ENCODE measurements around the gene RBAK. TPM values are rescaled to one million over a fixed set of nuclear protein-coding genes. Genes with fewer than 3 reads are reported as not detected.
"Not testable (repeated sequence)": the region's sequence is repeated elsewhere in the genome, so short reads cannot be mapped to it uniquely, and the experiment has no call there.

The RBAK gene
- total RNA-seq, 1 experiment from 2014 or later = 16.2 TPM

DNA sequence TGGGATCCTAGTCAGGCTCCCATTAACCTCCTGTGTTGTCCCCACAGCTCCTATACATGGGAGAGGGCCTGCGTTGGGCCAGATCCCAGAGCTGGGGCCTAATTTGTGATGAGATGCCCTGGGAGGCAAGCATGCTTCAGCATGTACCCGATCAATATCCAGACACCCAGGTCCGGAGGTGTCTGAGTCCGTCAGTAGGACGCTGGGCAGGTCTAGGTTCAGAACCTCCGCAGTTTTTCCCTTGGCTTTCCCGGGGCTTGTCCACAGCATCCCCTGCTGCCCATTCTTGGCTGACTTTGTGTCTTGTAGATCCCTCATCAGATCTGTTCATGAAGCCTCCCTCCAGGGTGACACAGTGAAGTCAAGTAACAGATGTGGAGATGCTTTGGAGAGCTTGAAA, 32.7 kb upstream of the RBAK start:
- no peak for ATAC-seq
- ChIA-PET CTCF (no interaction called here), POLR2A (no interaction called here)

DNA sequence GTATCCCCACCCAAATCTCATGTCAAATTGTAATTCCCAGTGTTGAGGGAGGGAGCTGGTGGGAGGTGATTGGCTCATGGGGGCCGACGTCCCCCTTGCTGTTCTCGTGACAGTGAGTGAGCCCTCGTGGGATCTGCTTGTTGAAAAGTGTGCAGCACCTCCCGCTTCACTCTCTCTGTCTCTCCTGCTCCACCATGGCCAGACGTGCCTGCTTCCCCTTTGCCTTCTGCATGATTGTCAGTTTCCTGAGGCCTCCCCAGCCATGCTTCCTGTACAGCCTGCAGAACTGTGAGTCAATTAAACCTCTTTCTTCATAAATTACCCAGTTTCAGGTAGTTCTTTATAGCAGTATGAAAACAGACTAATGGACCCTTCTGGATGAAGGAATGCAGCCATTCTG, 29.7 kb upstream of the RBAK start:
- BruUV-seq (replicated peaks); ATAC-seq; POLR2A ChIA-PET; H4K20me1 ChIP-seq (ENCODE audit: insufficient read depth); intact Hi-C loops (cut with micrococcal nuclease); H3K27me3 ChIP-seq (ENCODE audit: insufficient read depth, low read length); H3K4me3 ChIP-seq (replicated peaks in 1 of 2; ENCODE audit: low read depth in 1 of 2, low read length in 2 of 2); CTCF ChIA-PET; H3K79me2 ChIP-seq (ENCODE audit: insufficient read depth, low read length); H3K27ac ChIP-seq (ENCODE audit: low read depth, low read length); H3K9me3 ChIP-seq (ENCODE audit: control insufficient read depth in 1 of 2, insufficient read depth in 1 of 2, low read depth in 1 of 2, low read length in 2 of 2); H3K9ac ChIP-seq (ENCODE audit: low read length); H2AFZ ChIP-seq (ENCODE audit: low read depth, low read length, poor library complexity, severe bottlenecking); H3K36me3 ChIP-seq (ENCODE audit: control insufficient read depth in 1 of 2, insufficient read depth in 2 of 2, low read length in 2 of 2); RAD21 ChIA-PET (ENCODE audit: low non-redundant PET in 1 of 2, low total read pairs in 2 of 2, uncharacterized antibody in 2 of 2, unreplicated experiment in 2 of 2); H3K4me2 ChIP-seq (ENCODE audit: low read length); H3K9me2 ChIP-seq (ENCODE audit: insufficient read depth); H3K4me1 ChIP-seq (ENCODE audit: control insufficient read depth in 1 of 2, insufficient read depth in 2 of 2, low read length in 2 of 2); DNase-seq (ENCODE audit: low read depth, low spot score): not testable (repeated sequence)

More for the DNA sequence above, 32.7 kb upstream of the RBAK start:
- no peak for TF ChIP-seq ZFX (IDR thresholded peaks at IDR 0.05)
- no peak for DNase-seq (ENCODE audit: low read depth, low spot score)
- Histone ChIP-seq H3K9me3 (ENCODE audit: control insufficient read depth in 1 of 2, insufficient read depth in 1 of 2, low read depth in 1 of 2, low read length in 2 of 2) (no peaks in the 10 kb centered on the region), H3K79me2 (ENCODE audit: insufficient read depth, low read length) (no peaks in the 10 kb centered on the region), H3K4me3 (replicated peaks in 1 of 2; ENCODE audit: low read depth in 1 of 2, low read length in 2 of 2) (no peak overlapping the region), H3K4me1 (ENCODE audit: control insufficient read depth in 1 of 2, insufficient read depth in 2 of 2, low read length in 2 of 2) (no peaks in the 10 kb centered on the region), H2AFZ (ENCODE audit: low read depth, low read length, poor library complexity, severe bottlenecking) (no peak overlapping the region), H4K20me1 (ENCODE audit: insufficient read depth) (no peaks in the 10 kb centered on the region), H3K9me2 (ENCODE audit: insufficient read depth) (no peaks in the 10 kb centered on the region), H3K27ac (ENCODE audit: low read depth, low read length) (no peak overlapping the region), H3K27me3 (ENCODE audit: insufficient read depth, low read length) (no peaks in the 10 kb centered on the region), H3K9ac (ENCODE audit: low read length) (no peak overlapping the region), H3K36me3 (ENCODE audit: control insufficient read depth in 1 of 2, insufficient read depth in 2 of 2, low read length in 2 of 2) (no peaks in the 10 kb centered on the region; a peak in 2 of 4 replicates), H3K4me2 (ENCODE audit: low read length) (no peak overlapping the region)
- BruUV-seq (replicated peaks) = no TSS peak
- RAD21 ChIA-PET (ENCODE audit: low non-redundant PET in 1 of 2, low total read pairs in 2 of 2, uncharacterized antibody in 2 of 2, unreplicated experiment in 2 of 2) = no interaction called here
- intact Hi-C loops (cut with micrococcal nuclease) = no loop called here

DNA sequence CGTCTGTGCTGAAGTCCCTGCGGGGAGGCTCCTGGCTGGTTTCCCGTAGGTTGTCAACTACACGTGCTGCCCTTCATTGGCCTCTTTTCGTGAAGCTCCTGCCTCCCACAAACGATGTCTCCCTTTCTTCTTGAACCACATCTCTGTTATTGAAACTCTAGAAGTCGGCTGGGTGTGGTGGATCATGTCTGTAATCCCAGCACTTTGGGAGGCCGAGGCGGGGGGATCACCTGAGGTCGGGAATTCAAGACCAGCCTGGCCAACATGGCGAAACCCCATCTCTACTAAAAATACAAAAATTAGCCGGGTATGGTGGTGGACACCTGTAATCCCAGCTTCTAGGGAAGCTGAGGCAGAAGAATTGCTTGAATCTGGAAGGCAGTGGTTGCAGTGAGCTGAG, 28.0 kb upstream of the RBAK start:
- H3K9ac ChIP-seq (ENCODE audit: low read length); CTCF ChIA-PET; POLR2A ChIA-PET; H3K4me3 ChIP-seq (replicated peaks in 1 of 2; ENCODE audit: low read depth in 1 of 2, low read length in 2 of 2); H4K20me1 ChIP-seq (ENCODE audit: insufficient read depth); H3K27ac ChIP-seq (ENCODE audit: low read depth, low read length); H3K36me3 ChIP-seq (ENCODE audit: control insufficient read depth in 1 of 2, insufficient read depth in 2 of 2, low read length in 2 of 2); H3K9me3 ChIP-seq (ENCODE audit: control insufficient read depth in 1 of 2, insufficient read depth in 1 of 2, low read depth in 1 of 2, low read length in 2 of 2); ATAC-seq; H3K9me2 ChIP-seq (ENCODE audit: insufficient read depth); H3K4me1 ChIP-seq (ENCODE audit: control insufficient read depth in 1 of 2, insufficient read depth in 2 of 2, low read length in 2 of 2); BruUV-seq (replicated peaks); DNase-seq (ENCODE audit: low read depth, low spot score); H3K79me2 ChIP-seq (ENCODE audit: insufficient read depth, low read length); RAD21 ChIA-PET (ENCODE audit: low non-redundant PET in 1 of 2, low total read pairs in 2 of 2, uncharacterized antibody in 2 of 2, unreplicated experiment in 2 of 2); intact Hi-C loops (cut with micrococcal nuclease); H3K4me2 ChIP-seq (ENCODE audit: low read length); H2AFZ ChIP-seq (ENCODE audit: low read depth, low read length, poor library complexity, severe bottlenecking); H3K27me3 ChIP-seq (ENCODE audit: insufficient read depth, low read length): not testable (repeated sequence)
